GM10847 (cell line): Measurements from ENCODE around the gene GABPB2.
A peak's percentile ranks its signal among the peaks of the same experiment; 100 is the strongest.

ENCODE experiments used
- POLR2A ChIP-seq: IDR thresholded peaks from 2 replicates; pipeline ENCODE4 v1.6.1; 2011; ENCODE audit not compliant: insufficient read length; ENCODE audit errors: extremely low read depth

Gene GABPB2

DNA sequence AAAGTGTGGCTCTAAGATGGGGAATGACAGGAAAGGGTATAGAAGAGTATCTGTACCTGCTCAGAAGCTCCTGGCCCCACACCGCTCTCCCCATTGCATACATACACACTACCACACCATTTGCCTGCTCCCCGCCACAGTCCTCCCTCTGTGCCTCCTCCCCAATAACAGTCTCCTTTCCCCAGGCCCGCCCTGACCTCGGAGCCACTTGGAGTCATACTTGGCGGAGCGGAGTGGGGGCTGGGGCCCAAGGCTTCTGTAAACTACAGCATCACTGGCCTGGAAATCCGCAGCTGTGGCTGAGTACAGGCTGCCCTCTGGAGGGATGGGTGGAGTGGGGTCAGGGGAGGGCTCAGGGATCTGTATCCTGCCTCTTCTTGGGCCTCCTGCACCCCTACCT lies 67.2 kb downstream of the GABPB2 start:
- TF ChIP-seq POLR2A, result no peak

- TF ChIP-seq POLR2A, result no peak
Measured at GRCh38 chr1:151142411-151143056, 72.0 kb downstream of the GABPB2 start.

GRCh38 chr1:151143057-151143435 lies 72.5 kb downstream of the GABPB2 start:
- TF ChIP-seq POLR2A, result no peak

GRCh38 chr1:151143986-151144385 lies 73.4 kb downstream of the GABPB2 start:
- no peak for TF ChIP-seq POLR2A

DNA sequence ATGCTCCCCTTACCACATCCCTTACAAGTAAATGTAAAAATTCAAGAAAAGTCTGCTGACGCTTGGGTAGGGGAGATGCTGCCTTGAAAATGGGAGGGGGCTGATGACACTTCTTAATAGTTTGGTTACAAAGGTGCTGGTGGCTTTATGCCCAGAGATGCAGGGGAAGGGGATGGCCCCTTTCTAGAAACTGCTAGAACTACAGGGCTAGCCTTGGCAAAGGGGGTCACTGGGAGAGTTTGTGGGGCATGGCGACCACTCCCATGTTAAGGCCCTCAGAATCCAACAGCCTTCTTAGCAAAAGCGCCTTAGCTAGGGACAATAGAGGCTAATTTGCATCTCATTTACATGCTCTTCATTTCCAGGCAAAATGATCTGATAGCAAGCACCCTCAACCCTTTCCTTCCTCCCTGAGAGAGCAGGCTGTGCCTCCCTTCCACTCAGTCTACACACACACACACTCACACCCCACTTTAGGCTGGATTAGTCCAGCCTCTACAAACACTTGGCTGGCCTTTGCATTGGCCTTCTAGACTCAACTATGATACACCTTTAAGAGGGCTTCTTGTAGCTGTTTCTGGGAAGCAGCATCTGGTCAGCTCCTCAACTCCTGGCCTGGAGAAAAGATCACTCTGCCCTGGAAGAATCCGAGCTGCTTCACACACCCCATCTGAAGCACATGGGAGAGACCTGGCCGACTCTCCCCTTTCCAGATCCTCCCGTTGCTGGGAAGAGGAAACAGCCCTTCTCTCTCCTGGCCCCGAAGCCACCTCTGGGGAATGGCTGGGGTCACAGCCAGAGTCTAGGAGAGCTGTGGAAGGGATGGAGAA lies 74.1 kb downstream of the GABPB2 start:
- TF ChIP-seq POLR2A, result no peak

DNA sequence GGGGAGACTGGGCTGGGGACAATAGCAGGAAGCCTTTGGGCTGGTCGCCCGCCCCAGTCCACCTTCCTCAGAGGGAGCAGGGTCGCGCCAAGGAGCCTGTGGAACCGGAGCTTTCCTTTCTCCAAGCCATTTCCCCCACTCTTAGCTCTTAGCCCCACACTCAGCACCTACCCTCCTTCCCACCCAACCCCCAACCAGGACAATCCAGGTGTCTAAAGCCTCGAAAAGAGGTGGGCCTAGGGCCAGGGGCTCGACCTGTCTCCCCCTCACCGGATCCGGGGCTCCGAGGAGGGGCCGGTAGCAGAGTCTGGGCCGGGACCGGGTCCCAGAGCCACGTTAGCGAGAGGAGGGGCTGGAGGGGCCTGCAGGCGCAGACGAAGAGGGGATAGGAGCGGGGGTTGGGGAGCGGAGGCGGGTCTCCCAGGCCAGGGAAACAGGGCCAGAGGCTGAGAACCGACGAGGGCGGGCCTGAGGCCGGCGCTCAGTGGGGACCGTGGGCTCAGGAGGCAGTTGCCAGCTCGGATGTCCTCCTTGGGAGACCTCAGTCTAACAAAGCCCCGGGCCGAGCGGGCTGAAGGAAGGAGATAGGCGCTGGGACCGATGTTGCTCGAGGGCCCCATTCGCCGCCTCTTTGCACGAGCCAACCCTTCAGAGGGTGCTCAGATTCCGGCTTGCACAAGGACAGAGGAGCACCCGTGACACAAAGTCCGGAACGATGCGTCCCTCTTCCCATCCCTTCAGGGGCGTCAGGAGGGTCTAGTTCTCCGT lies 74.9 kb downstream of the GABPB2 start:
- TF ChIP-seq POLR2A, result no peak

- TF ChIP-seq POLR2A, result no peak
Measured at GRCh38 chr1:151146072-151146411, 75.5 kb downstream of the GABPB2 start.

DNA sequence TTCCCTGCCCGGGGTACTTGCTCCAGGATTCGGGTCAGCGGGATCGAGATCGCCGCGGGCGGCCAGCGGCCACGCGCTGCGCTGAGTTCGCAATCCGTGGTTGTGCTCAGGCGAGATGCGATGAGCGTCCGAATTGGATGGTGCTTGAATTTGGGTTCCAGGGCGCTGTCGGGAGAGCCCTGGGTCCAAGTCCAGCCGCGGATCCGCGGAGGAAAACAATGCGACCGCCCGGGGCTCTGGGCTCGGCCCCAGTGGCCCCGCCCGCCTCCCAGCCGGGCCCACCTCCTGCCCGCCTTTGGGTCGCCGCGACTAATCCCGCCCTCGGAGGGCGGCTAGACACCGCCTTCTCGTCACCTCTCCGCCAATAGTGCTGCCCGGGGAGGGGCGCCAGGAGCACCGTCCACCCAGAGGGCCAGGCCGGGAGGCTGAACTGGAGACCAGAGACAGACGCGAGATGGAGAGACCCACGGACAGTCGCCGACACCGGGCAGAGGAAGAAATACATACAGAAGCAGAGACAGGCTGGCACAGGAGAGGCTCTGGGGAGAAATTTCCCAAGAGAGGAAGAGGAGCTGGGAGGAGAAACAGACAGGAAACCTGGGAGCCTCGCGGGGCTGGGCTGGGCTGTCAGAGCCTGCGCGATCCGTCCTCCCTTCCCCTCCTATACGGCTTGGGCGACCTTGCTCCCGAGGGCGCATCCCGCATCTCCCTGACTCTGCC lies 76.0 kb downstream of the GABPB2 start, which contains the start of gene SEMA6C:
Gene SEMA6C, minus strand, starts transcription at position 220 of the 720 bp plus-strand sequence. CDS start 4,010 bp downstream, outside the sequence.
- peak; percentile 19 for TF ChIP-seq POLR2A

- TF ChIP-seq POLR2A, result no peak
Measured at GRCh38 chr1:151147132-151147503, 76.6 kb downstream of the GABPB2 start.

DNA sequence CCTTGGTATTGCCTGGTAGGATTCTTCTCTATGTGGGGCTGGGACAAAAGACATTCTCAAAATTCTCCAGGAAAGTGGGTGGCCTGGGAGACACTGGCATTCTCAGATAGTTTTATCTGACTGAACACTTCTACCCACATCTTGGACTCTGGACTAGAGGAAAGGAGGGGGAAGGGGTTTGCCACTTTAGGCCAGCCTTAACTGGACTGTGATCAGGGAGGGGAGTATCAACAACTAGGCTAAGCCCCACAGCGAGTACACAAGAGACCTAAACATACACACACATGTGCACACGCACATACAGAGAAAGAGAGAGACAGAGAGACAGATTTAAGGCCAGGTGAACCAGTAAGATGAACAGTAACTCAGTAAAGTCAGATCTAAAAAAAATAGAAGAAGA lies 77.1 kb downstream of the GABPB2 start:
- no peak for TF ChIP-seq POLR2A

GRCh38 chr1:151156515-151156819 lies 85.9 kb downstream of the GABPB2 start, which contains the start of gene TNFAIP8L2:
TNFAIP8L2 (plus strand) TSS chr1:151156649; CDS start chr1:151158698, 2,049 bp downstream.
- no peak for TF ChIP-seq POLR2A

DNA sequence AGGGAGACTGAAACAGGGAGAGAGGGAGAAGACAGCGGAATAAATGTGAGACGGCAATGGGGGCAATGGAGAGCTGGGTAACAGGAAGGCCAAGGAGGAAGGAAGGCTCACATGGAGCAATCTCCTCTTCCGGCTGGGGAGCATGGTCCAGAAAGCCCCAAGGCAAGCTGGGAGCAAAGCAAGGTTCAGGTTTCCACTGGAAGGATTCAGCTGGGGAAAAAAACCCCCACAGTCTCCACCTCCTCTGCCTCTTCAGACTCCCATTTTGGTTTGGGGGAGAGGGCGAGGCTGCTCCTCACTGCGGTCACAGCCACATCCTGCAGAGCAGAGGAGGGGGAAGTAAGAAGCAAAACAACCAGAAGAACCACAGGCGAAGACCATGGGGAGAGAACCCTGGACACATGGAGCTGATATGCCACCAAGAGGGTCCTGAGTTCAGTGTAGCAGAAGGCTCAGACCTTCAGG lies 86.5 kb downstream of the GABPB2 start:
- TF ChIP-seq POLR2A, result no peak

GRCh38 chr1:151158326-151158725 lies 87.8 kb downstream of the GABPB2 start:
- TF ChIP-seq POLR2A, result no peak

GRCh38 chr1:151158751-151159251 lies 88.2 kb downstream of the GABPB2 start:
- no peak for TF ChIP-seq POLR2A

DNA sequence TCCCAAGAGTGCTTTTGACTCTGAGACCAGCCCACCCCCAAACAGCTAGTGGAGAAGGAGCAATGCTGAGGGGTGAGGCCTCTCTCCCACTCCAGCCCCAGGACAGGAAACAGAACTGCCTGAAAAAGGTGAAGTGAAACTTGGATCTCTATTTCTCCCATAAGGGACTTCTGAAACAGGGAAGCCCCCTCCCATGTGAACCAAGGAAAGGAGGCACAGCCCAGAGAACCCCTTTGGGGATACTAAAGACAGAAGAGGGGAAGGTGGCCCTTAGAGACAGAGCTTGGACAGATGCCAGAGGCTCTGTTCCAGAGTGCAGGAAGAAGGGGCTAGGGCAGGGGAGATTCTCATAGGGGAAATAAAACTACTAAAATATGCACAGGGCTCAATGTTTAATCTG lies 88.8 kb downstream of the GABPB2 start:
- TF ChIP-seq POLR2A, result no peak
